PC-3 (cell line): Measurements from ENCODE around the gene KCNH8. TPM values are rescaled to one million over a fixed set of nuclear protein-coding genes. Genes with fewer than 3 reads are reported as not detected.

Experiments used
- ATAC-seq: fragments of 200-7000 bp; cut with Tn5 transposase; 2 replicates; pipeline ENCODE4 v1.9.1; 2020; ENCODE audit warnings: mild to moderate bottlenecking, moderate library complexity
- BruUV-seq: library from RNA; stranded (reverse); fragments of 400-500 nt; replicated peaks from 2 replicates; lab custom pipeline; 2021; lab: Mats Ljungman, UMichigan
- CTCF ChIA-PET: fragments of 300-600 bp; sonication (Branson Sonifier 250); formaldehyde crosslinking; loops from one replicate; lab custom pipeline; 2022; ENCODE audit warnings: antibody characterized with exemption; lab: Charles Lee
- POLR2A ChIA-PET: fragments of 300-600 bp; sonication (Branson Sonifier 250); formaldehyde crosslinking; loops from one replicate; lab custom pipeline; 2022; ENCODE audit warnings: antibody characterized with exemption; ENCODE audit not compliant: unreplicated experiment; lab: Charles Lee
- DNase-seq: peaks from one replicate; pipeline ENCODE4 v3.0.0-alpha.2; 2015
- H2AFZ ChIP-seq: fragments of 300-600 bp; sonication (generic); 2 replicates; pipeline ENCODE4 v1.6.0; 2016; ENCODE audit warnings: antibody characterized with exemption, low read length
- H3F3A ChIP-seq: fragments of 300-600 bp; sonication (generic); one replicate; pipeline ENCODE4 v1.6.0; 2017; ENCODE audit warnings: antibody characterized with exemption, low read length, control low read depth, mild to moderate bottlenecking; ENCODE audit not compliant: unreplicated experiment
- H3K27ac ChIP-seq: fragments of 300-600 bp; sonication (generic); 2 replicates; pipeline ENCODE4 v1.5.1; 2016; ENCODE audit warnings: mild to moderate bottlenecking, low read length
- H3K27me3 ChIP-seq: fragments of 300-600 bp; sonication (generic); 2 replicates; pipeline ENCODE4 v1.6.1; 2016; ENCODE audit warnings: low read length, mixed read lengths
- H3K36me3 ChIP-seq: fragments of 300-600 bp; sonication (generic); 2 replicates; pipeline ENCODE4 v1.6.1; 2016; ENCODE audit warnings: low read depth, mixed run types, low read length, mixed read lengths
- H3K4me1 ChIP-seq: fragments of 300-600 bp; sonication (generic); 2 replicates; pipeline ENCODE4 v1.5.1; 2016; ENCODE audit warnings: low read length; ENCODE audit not compliant: insufficient read depth
- H3K4me2 ChIP-seq: fragments of 300-600 bp; sonication (generic); 2 replicates; pipeline ENCODE4 v1.6.0; 2016; ENCODE audit warnings: low read length
- H3K4me3 ChIP-seq: fragments of 300-600 bp; sonication (generic); 2 replicates; pipeline ENCODE4 v1.5.1; 2016; ENCODE audit warnings: mild to moderate bottlenecking, low read length, mixed read lengths
- H3K79me2 ChIP-seq: fragments of 300-600 bp; sonication (generic); 2 replicates; pipeline ENCODE4 v1.6.1; 2017; ENCODE audit warnings: low read length, mixed read lengths
- H3K9ac ChIP-seq: fragments of 300-600 bp; sonication (generic); 2 replicates; pipeline ENCODE4 v1.6.0; 2016; ENCODE audit warnings: mild to moderate bottlenecking, low read length
- H3K9me2 ChIP-seq: fragments of 300-600 bp; sonication (generic); replicated peaks from 2 replicates; pipeline ENCODE4 v1.6.1; 2016; ENCODE audit warnings: mixed run types, low read length, mixed read lengths
- H3K9me3 ChIP-seq: fragments of 300-600 bp; sonication (generic); 2 replicates; pipeline ENCODE4 v1.6.1; 2016; ENCODE audit warnings: low read length, mixed read lengths
- H4K20me1 ChIP-seq: fragments of 300-600 bp; sonication (generic); 2 replicates; pipeline ENCODE4 v1.6.1; 2016; ENCODE audit warnings: low read length, mixed read lengths
- CTCF ChIP-seq: fragments of 300-600 bp; sonication (generic); conservative IDR thresholded peaks from 2 replicates; pipeline ENCODE4 v1.5.1; 2017; ENCODE audit warnings: antibody characterized with exemption, low read depth, mild to moderate bottlenecking, low read length
- EZH2 ChIP-seq: fragments of 300-600 bp; sonication (generic); IDR thresholded peaks from one replicate; pipeline ENCODE4 v1.6.1; 2017; ENCODE audit warnings: antibody characterized with exemption, mild to moderate bottlenecking, low read length; ENCODE audit not compliant: unreplicated experiment
- EZH2phosphoT487 ChIP-seq: fragments of 300-600 bp; sonication (generic); IDR thresholded peaks from 2 replicates; pipeline ENCODE4 v1.6.1; 2018; ENCODE audit warnings: mild to moderate bottlenecking, antibody characterized with exemption, low read length, borderline replicate concordance
- intact Hi-C: fragments of 100-400 bp; cut with micrococcal nuclease; formaldehyde crosslinking; loops from 2 replicates; pipeline ENCODE4 v1.9.0; 2023
- total RNA-seq: library from RNA; depleted of rRNA; stranded (reverse); fragments of >200 nt; gene quantifications from 2 replicates; pipeline ENCODE4 v1.2.3, GENCODE V29; 2014

KCNH8 gene
- total RNA-seq, 1 experiment from 2014 or later, result not detected

GRCh38 chr3:19399836-19400235, 251.5 kb downstream of the KCNH8 start:
- ChIA-PET CTCF (no interaction called here), POLR2A (no interaction called here)
- no peaks in the 10 kb centered on the region for H3K9me2 ChIP-seq
- TF ChIP-seq CTCF (no peak), EZH2 (no peak), EZH2phosphoT487 (no peak)
- no peak overlapping the region for H2AFZ ChIP-seq
- 0 out of 2 replicates have a peak, but pooled peaks cover 7% of the 10 kb centered on the region for H3K9me3 ChIP-seq
- BruUV-seq, result no TSS peak
- no peak overlapping the region for H3K9ac ChIP-seq
- no peaks in the 10 kb centered on the region for H3K4me1 ChIP-seq
- no peak overlapping the region for H3K27ac ChIP-seq
- H3K4me3 ChIP-seq, result no peak overlapping the region
- H3K27me3 ChIP-seq, result peaks cover 13% of the 10 kb centered on the region; the same call in 1 of the 2 replicates
- no peaks in the 10 kb centered on the region for H3K79me2 ChIP-seq
- H3K36me3 ChIP-seq, result no peaks in the 10 kb centered on the region
- DNase-seq (no peak), ATAC-seq (no peak)
- intact Hi-C loops, result no loop called here
- H4K20me1 ChIP-seq, result no peaks in the 10 kb centered on the region
- H3F3A ChIP-seq, result no peaks in the 10 kb centered on the region
- H3K4me2 ChIP-seq, result no peak overlapping the region

- H4K20me1 ChIP-seq, result no peaks in the 10 kb centered on the region
- H2AFZ ChIP-seq, result no peak overlapping the region
- intact Hi-C loops, result no loop called here
- no peaks in the 10 kb centered on the region for H3K36me3 ChIP-seq
- TF ChIP-seq EZH2, result no peak
- H3K4me3 ChIP-seq, result no peak overlapping the region
- H3K9me3 ChIP-seq, result 0 out of 2 replicates have a peak, but pooled peaks cover 4% of the 10 kb centered on the region
- ChIA-PET CTCF (no interaction called here), POLR2A (no interaction called here)
- H3K27me3 ChIP-seq, result no peaks in the 10 kb centered on the region
- no peaks in the 10 kb centered on the region for H3K4me1 ChIP-seq
- H3F3A ChIP-seq, result no peaks in the 10 kb centered on the region
- H3K4me2 ChIP-seq, result no peak overlapping the region
- no peak overlapping the region for H3K27ac ChIP-seq
- H3K9ac ChIP-seq, result no peak overlapping the region
- DNase-seq, result no peak
- H3K9me2 ChIP-seq, result no peaks in the 10 kb centered on the region
- no peaks in the 10 kb centered on the region for H3K79me2 ChIP-seq
- BruUV-seq, result no TSS peak
- no peak for ATAC-seq
Measured at GRCh38 chr3:19420159-19420558, 271.8 kb downstream of the KCNH8 start.

- H3K27ac ChIP-seq, result no peak overlapping the region
- no peaks in the 10 kb centered on the region for H3F3A ChIP-seq
- no peaks in the 10 kb centered on the region for H3K9me2 ChIP-seq
- ChIA-PET POLR2A (no interaction called here), CTCF (no interaction called here)
- H3K4me3 ChIP-seq, result no peak overlapping the region
- 0 out of 2 replicates have a peak, but pooled peaks cover 4% of the 10 kb centered on the region for H3K9me3 ChIP-seq
- no peak overlapping the region for H3K9ac ChIP-seq
- no peaks in the 10 kb centered on the region for H4K20me1 ChIP-seq
- DNase-seq (no peak), ATAC-seq (no peak)
- no peaks in the 10 kb centered on the region for H3K79me2 ChIP-seq
- TF ChIP-seq CTCF (no peak), EZH2 (no peak)
- no peaks in the 10 kb centered on the region for H3K36me3 ChIP-seq
- no peaks in the 10 kb centered on the region for H3K4me1 ChIP-seq
- no TSS peak for BruUV-seq
- H2AFZ ChIP-seq, result no peak overlapping the region
- intact Hi-C loops, result no loop called here
- H3K4me2 ChIP-seq, result no peak overlapping the region
- no peaks in the 10 kb centered on the region for H3K27me3 ChIP-seq
Measured at GRCh38 chr3:19425825-19426224, 277.5 kb downstream of the KCNH8 start.
